ENCODE results near the gene LPP.

- TF ChIP-seq CTCF (IDR thresholded peaks at IDR 0.05): no peak
- TF ChIP-seq POLR2A (IDR thresholded peaks at IDR 0.05; ENCODE audit: low read depth): no peak
- TF ChIP-seq EP300 (IDR thresholded peaks at IDR 0.05): no peak
Observed at GRCh38 chr3:188271226-188271914, 117.4 kb downstream of the LPP start.
